Measurements from ENCODE around the gene HOXA11. TPM values are rescaled to one million over a fixed set of nuclear protein-coding genes. Genes with fewer than 3 reads are reported as not detected.

Gene HOXA11
- total RNA-seq, 2 experiments from 2014 or later, result 0.13 to 0.18 TPM

DNA sequence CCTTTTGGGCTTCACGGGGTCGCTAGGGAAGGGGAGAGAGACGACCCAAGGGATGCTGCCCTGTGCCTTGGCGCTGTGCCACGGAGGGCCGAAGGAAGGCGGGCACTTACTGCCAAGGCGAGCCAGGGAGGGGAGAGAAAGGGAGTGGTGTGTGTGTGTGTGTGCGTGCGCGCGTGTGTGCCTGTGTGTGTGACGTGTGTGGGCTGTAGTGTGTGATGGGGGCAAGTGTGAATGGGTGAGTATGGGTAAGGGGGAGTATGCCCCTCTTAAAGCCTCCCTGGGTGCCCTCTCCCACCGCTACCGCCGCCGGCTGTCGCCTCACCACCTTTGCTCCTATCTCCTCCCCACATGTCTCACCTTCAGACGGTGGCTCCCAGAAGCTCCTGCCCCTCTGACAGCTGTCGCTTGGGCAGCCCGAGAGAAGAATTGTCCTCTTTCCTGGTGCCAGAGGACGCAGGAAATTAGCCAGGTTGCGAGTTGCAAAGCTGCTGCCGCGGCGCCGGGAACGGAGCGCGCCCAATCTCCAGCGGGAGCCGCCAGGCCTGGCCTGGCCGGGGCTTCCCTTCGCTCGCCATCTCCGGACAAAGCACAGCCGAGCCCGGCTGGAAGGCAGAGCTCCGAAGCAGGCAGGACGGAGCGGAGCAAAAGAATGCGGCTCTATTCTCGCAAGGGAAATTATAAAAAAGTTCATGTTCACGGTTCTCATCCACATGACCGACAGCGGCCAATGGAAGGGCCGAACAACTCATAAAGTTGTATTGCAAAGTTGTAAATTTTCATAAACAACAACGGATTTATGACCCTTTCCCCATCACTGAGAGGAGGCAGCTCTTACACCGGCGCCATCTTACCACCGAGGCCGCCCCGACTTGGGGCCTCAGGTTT is 32.9 kb downstream of the HOXA11 start, which contains the start of gene HOXA3:
HOXA3 (minus strand) TSS at position 653 of the 885 bp plus-strand sequence. CDS start 41,943 bp downstream, outside the sequence.
- intact Hi-C loops (cut with micrococcal nuclease), result no loop called here

DNA sequence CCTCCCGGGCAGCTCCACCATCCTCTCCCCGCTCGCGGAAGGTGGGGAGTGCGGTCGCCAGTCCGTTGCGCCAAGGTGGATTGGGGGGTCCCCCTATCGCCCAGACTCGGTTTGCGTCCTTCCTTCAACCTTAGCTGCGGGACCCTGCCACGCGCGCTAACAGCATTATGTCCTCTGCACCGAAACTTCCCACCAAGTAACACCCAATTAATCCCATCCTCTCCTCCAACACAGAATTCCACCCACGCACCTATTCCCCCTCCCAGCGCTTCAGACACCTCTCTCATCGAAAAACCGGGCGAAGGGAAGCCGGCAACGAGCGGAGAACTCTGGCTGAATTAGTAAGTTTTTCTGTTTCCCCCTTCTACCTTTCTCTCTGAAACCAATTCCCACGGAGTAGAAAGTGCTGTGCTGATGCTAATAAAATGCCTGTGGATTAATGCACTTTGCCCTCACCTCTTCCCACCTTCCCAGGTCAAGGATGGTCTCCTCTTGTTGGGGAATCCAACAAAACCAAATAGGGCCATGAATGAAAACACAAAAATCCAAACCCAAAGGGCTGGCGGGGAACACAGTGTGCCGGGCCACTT is 33.6 kb downstream of the HOXA11 start:
- DNase-seq (no peak), ATAC-seq (no peak)
- H3K27me3 Mint-ChIP-seq, result peaks cover 87% of the 10 kb centered on the region
- CTCF ChIA-PET, result interaction anchor here (0.8 to 6.2 kb wide), 13 partner anchors 10 to 469 kb away, joined by 3 to 63 read pairs (median 6); no protein-coding TSS in a partner anchor
- intact Hi-C loops (cut with micrococcal nuclease), result no loop called here
- H3K27ac Mint-ChIP-seq, result no peak overlapping the region
- H3K36me3 Mint-ChIP-seq (ENCODE audit: low read depth), result no peaks in the 10 kb centered on the region
- H3K4me3 Mint-ChIP-seq, result peak overlapping the region; percentile 59
- H3K9me3 Mint-ChIP-seq, result no peaks in the 10 kb centered on the region
- POLR2A ChIA-PET, result no interaction called here
- peaks cover 38% of the 10 kb centered on the region for H3K4me1 Mint-ChIP-seq (ENCODE audit: low read depth)
- TF ChIP-seq, protein P1, sequence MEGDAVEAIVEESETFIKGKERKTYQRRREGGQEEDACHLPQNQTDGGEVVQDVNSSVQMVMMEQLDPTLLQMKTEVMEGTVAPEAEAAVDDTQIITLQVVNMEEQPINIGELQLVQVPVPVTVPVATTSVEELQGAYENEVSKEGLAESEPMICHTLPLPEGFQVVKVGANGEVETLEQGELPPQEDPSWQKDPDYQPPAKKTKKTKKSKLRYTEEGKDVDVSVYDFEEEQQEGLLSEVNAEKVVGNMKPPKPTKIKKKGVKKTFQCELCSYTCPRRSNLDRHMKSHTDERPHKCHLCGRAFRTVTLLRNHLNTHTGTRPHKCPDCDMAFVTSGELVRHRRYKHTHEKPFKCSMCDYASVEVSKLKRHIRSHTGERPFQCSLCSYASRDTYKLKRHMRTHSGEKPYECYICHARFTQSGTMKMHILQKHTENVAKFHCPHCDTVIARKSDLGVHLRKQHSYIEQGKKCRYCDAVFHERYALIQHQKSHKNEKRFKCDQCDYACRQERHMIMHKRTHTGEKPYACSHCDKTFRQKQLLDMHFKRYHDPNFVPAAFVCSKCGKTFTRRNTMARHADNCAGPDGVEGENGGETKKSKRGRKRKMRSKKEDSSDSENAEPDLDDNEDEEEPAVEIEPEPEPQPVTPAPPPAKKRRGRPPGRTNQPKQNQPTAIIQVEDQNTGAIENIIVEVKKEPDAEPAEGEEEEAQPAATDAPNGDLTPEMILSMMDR (IDR thresholded peaks at IDR 0.05), result no peak

More for the DNA sequence above, 32.9 kb downstream of the HOXA11 start, which contains the start of gene HOXA3:
- DNase-seq (no peak), ATAC-seq (no peak)
- peaks cover 85% of the 10 kb centered on the region for H3K27me3 Mint-ChIP-seq
- H3K36me3 Mint-ChIP-seq (ENCODE audit: low read depth), result no peaks in the 10 kb centered on the region
- H3K4me3 Mint-ChIP-seq, result peak within 1 kb of the TSS; percentile 59
- H3K4me1 Mint-ChIP-seq (ENCODE audit: low read depth), result peaks cover 42% of the 10 kb centered on the region
- no peaks in the 10 kb centered on the region for H3K9me3 Mint-ChIP-seq
- H3K27ac Mint-ChIP-seq, result no peak within 1 kb of the TSS
- ChIA-PET POLR2A (interaction anchor here (0.8 to 0.9 kb wide), 2 partner anchors 13 to 14 kb away, joined by 3 to 4 read pairs; partner anchors contain the start of gene HOXA9), CTCF (interaction anchor here (1.0 to 6.2 kb wide), 6 partner anchors 10 to 469 kb away, joined by 3 to 63 read pairs (median 4); no protein-coding TSS in a partner anchor)
- TF ChIP-seq, protein P1 (IDR thresholded peaks at IDR 0.05), result no peak

DNA sequence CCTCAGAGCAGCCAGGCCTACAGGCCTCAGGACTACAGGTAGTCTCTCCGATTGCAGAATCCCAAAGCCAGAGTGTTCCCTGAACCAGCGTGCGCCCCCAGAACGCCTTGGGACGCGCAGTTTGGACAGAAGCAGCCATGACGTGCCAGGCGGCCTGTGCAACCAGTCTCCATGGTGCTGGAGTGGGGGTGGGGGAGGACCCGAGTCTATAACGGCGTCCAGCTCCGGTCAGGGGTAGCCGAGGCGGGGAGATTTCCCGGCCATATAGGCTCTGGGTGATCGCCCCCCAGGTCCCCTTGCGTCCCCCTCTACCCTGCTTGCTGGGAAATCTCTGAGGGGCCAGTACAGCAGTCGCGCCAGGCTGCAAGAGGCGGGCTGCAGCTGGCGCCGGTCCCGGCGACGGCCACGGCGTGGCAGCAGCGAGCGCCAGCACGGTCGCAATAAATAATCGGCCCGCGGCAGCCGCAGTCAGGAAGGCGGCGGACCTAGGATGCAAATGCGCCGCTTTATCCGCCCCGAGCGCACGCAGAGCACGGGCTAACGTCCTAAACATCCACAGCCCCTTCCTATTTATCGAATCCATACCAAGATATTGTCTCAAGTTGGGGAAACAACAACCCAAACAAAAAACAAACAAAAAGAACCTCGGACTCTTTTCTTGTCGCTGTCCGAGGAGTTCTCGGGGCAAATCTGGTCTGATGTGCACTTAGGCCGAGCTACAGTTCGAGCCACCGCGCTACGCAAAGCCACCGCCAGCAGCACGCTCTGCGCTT is 34.3 kb downstream of the HOXA11 start:
- peak; percentile 87 for ATAC-seq
- POLR2A ChIA-PET, result no interaction called here
- TF ChIP-seq, protein P1 (IDR thresholded peaks at IDR 0.05), result peak; percentile 93
- CTCF ChIA-PET, result interaction anchor here (0.7 to 6.2 kb wide), 28 partner anchors 8 to 889 kb away, joined by 3 to 63 read pairs (median 4); no protein-coding TSS in a partner anchor
- intact Hi-C loops (cut with micrococcal nuclease), result no loop called here
- peak overlapping the region; percentile 59 for H3K4me3 Mint-ChIP-seq
- H3K27ac Mint-ChIP-seq, result no peak overlapping the region
- peaks cover 88% of the 10 kb centered on the region for H3K27me3 Mint-ChIP-seq
- DNase-seq, result peak; percentile 75
- H3K36me3 Mint-ChIP-seq (ENCODE audit: low read depth), result no peaks in the 10 kb centered on the region
- H3K4me1 Mint-ChIP-seq (ENCODE audit: low read depth), result peaks cover 33% of the 10 kb centered on the region
- H3K9me3 Mint-ChIP-seq, result no peaks in the 10 kb centered on the region

DNA sequence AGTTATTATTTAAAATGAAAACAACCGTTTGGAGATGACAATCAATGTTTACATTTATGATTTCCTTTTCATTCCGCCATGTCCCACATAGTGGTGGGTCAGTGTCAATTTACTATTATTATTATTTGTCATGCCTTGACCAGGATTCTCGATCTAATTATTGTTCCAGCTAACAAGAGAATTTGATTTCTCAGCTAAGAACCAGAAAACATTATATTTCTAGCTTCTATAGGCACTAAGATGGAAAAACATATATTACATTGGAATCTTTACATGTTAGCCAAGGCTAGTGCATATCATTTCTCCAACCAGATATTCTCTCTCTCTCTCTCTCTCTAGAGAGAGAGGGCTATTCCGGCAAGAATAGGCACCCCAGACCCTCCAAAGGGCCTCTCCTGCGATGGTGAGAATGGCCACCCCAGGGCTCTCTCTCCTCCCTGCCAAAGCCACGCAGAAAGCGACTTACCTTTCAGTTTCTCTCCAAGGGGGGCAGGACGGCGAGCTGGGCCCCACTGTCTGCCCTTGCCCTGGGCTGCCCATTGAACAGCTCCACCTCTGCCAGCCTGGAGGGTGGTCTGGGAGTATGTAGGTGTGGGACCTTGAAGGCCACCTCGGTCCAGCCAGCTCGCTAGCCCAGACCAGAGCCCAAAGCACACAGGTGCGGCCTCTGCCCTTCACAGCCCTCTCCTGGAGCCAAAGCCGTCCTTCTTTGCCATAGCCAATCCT is 35.0 kb downstream of the HOXA11 start:
- TF ChIP-seq, protein P1 (IDR thresholded peaks at IDR 0.05), result no peak
- Mint-ChIP-seq H3K36me3 (ENCODE audit: low read depth) (no peaks in the 10 kb centered on the region), H3K4me3 (peak overlapping the region; percentile 59), H3K27ac (no peak overlapping the region), H3K9me3 (no peaks in the 10 kb centered on the region), H3K4me1 (ENCODE audit: low read depth) (peaks cover 27% of the 10 kb centered on the region), H3K27me3 (peaks cover 83% of the 10 kb centered on the region)
- no peak for ATAC-seq
- CTCF ChIA-PET, result interaction anchor here (0.6 to 6.2 kb wide), 30 partner anchors 9 to 890 kb away, joined by 3 to 63 read pairs (median 3); no protein-coding TSS in a partner anchor
- DNase-seq, result no peak
- POLR2A ChIA-PET, result no interaction called here
- intact Hi-C loops (cut with micrococcal nuclease), result no loop called here

All from activated CD8-positive, alpha-beta T cell treated with anti-CD3 and anti-CD28 coated beads for 36 hours (primary cell).